Aorta (tissue), 5 donors: ENCODE measurements around the gene VPS18. TPM values are rescaled to one million over a fixed set of nuclear protein-coding genes. Genes with fewer than 3 reads are reported as not detected.

Source experiments
- ATAC-seq: fragments of 200-7000 bp; cut with Tn5 transposase; one replicate; pipeline ENCODE4 v1.9.1; 2022; ENCODE audit warnings: moderate library complexity; ENCODE audit not compliant: low FRiP score
- DNase-seq, 2 donors: peaks; one replicate each; pipeline ENCODE4 v3.0.0-alpha.2; 2020
- H3K27ac ChIP-seq, 2 donors: one replicate each; pipeline ENCODE4 v1.5.1; 2013; ENCODE audit warnings: low read length in 2 of 2, mild to moderate bottlenecking in 2 of 2, moderate library complexity in 2 of 2, control low read depth in 1 of 2, inconsistent platforms in 1 of 2, low read depth in 1 of 2
- H3K27me3 ChIP-seq, 2 donors: one replicate each; pipeline ENCODE4 v1.6.1; 2013; ENCODE audit warnings: control low read depth in 1 of 2, low read length in 1 of 2, mild to moderate bottlenecking in 1 of 2, moderate library complexity in 1 of 2; ENCODE audit not compliant: insufficient read depth in 2 of 2, control insufficient read depth in 1 of 2
- H3K36me3 ChIP-seq, 2 donors: one replicate each; pipeline ENCODE4 v1.6.1; 2013; ENCODE audit warnings: control low read depth in 1 of 2, low read length in 1 of 2, mild to moderate bottlenecking in 1 of 2; ENCODE audit not compliant: insufficient read depth in 2 of 2, control insufficient read depth in 1 of 2
- H3K4me1 ChIP-seq, 2 donors: one replicate each; pipeline ENCODE4 v1.6.1; 2013; ENCODE audit warnings: low read length in 2 of 2, control low read depth in 1 of 2, mild to moderate bottlenecking in 1 of 2, moderate library complexity in 1 of 2; ENCODE audit not compliant: insufficient read depth in 2 of 2, control insufficient read depth in 1 of 2
- H3K4me3 ChIP-seq, 2 donors: one replicate each; pipeline ENCODE4 v1.5.1; 2013; ENCODE audit warnings: low read length in 2 of 2, control low read depth in 1 of 2, mild to moderate bottlenecking in 1 of 2
- H3K9me3 ChIP-seq: one replicate; pipeline ENCODE4 v1.6.1; 2013; ENCODE audit warnings: mild to moderate bottlenecking, low read length; ENCODE audit not compliant: control insufficient read depth
- WGBS, 2 donors: extraction: QIAGEN DNeasy Blood & Tissue Kit; methylation state at CpG; one replicate each; pipeline ENCODE4 v1.1.7; 2013; 5-methylcytosine and 5-hydroxymethylcytosine counted together
- intact Hi-C, 2 donors: fragments of 100-400 bp; cut with DNase I; formaldehyde crosslinking; loops; one replicate each; pipeline versions ENCODE4 v1.14.2 to v1.15.0; 2022
- polyA plus RNA-seq, 2 donors: library from polyadenylated mRNA; stranded (reverse); fragments of 200-250 nt; gene quantifications; one replicate each; pipeline ENCODE4 v1.2.3, GENCODE V29; 2013
- total RNA-seq, 2 donors: library from RNA; stranded (reverse); fragmentation: NEBNext Ultra II Directional; extraction: Animal tissue kit (Norgen Biotek cat#: 25700); gene quantifications; one replicate each; pipeline ENCODE4 v1.2.1, GENCODE V29; 2021
- donor health status: healthy with polysubstance abuse.
- donor health status: Bipolar disorder and iron deficiency.
- donor health status: DM: no; HTN: no; CAD: no.
- donor health status: DM: no; HTN: no; CAD: no.
- donor health status: DM: yes; HTN: yes; CAD: no.

The VPS18 gene
- total and polyA plus RNA-seq, 4 donors: 5.5 to 22.5 (median 14.4) TPM

DNA sequence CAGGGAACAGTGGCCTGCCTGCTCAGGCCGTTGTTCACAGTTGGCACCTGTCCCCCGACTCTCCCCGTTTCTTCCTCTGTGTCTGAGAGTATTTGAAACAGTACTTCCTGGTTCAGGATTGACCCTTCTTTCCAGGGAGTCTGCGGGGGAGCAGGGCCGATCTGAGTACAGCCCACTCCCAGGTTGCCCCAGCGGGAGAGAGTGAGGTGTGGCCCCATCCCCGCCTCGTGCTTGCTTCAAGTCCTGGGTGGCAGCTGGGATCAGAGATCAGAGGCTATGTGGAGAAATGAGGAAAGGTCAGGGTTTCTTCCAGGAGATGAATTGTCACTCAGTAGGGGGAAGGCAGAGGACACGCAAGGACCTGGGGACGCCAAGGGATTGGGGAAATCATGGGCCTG lies 28.4 kb downstream of the VPS18 start:
- DNase-seq (no peak), ATAC-seq (no peak)
- no peak overlapping the region for H3K27ac ChIP-seq
- 78 to 80% methylated on average over 10 of the region's 10 CpGs for WGBS, 2 donors
- H3K4me3 ChIP-seq: no peak overlapping the region
- intact Hi-C loops: no loop called here
- no peaks in the 10 kb centered on the region for H3K4me1 ChIP-seq
- no peaks in the 10 kb centered on the region for H3K27me3 ChIP-seq
- H3K9me3 ChIP-seq: no peaks in the 10 kb centered on the region
- no peaks in the 10 kb centered on the region for H3K36me3 ChIP-seq

DNA sequence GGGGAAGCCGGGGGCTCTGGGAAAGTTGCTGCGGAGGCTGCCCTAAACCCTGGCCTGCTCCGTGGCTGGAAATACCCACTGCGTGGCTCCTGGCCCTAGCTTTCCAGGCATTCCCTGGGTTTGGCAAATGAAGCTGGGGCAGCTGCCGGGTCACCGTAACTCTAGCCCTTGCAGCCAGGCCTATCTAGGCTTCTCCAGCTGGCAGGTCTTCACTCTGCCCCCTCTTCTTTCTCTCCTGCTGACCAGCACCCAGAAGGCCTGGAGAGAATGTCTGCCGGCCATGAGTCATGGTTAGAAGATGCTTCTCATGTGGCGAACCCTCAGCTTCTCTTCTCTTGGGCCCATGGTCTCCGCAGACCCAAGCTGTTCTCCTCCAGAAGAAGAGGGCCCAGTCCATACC lies 29.3 kb downstream of the VPS18 start:
- H3K36me3 ChIP-seq: no peaks in the 10 kb centered on the region
- DNase-seq (no peak), ATAC-seq (no peak)
- 91 to 93% methylated on average over 8 to 9 of the region's 9 CpGs for WGBS, 2 donors
- H3K27ac ChIP-seq: no peak overlapping the region
- no peaks in the 10 kb centered on the region for H3K9me3 ChIP-seq
- H3K4me1 ChIP-seq: no peaks in the 10 kb centered on the region
- no peak overlapping the region for H3K4me3 ChIP-seq
- intact Hi-C loops: no loop called here
- H3K27me3 ChIP-seq: no peaks in the 10 kb centered on the region

DNA sequence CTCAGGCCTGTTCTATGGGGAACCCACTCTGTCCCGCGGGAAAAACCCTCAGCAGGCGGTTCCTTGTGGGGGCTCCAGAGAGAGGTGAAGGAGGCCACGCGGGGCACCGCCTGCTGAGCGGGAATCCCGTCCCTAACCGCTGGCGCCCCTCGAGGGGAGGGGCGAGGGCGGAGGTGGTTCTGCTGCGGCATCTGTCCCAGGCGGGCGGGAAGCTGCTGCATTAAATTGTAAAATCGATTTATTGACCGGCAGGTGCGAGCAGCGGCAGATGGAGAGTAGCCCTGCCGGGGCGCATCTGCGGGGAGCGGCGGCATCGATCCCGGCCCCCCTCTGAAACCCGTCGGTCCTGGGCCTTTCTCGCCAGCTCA lies 31.2 kb downstream of the VPS18 start:
- no peak overlapping the region for H3K4me3 ChIP-seq
- no peaks in the 10 kb centered on the region for H3K9me3 ChIP-seq
- H3K36me3 ChIP-seq: no peaks in the 10 kb centered on the region
- no peak for DNase-seq
- H3K4me1 ChIP-seq: no peaks in the 10 kb centered on the region
- ATAC-seq: no peak
- no peaks in the 10 kb centered on the region for H3K27me3 ChIP-seq
- intact Hi-C loops: no loop called here
- H3K27ac ChIP-seq: no peak overlapping the region
- 65 to 71% methylated on average over 27 to 30 of the region's 30 CpGs for WGBS, 2 donors

GRCh38 chr15:40925863-40926658 lies 31.8 kb downstream of the VPS18 start:
- Histone ChIP-seq H3K4me3 (no peak overlapping the region), H3K9me3 (no peaks in the 10 kb centered on the region), H3K27ac (no peak overlapping the region), H3K27me3 (no peaks in the 10 kb centered on the region), H3K4me1 (no peaks in the 10 kb centered on the region), H3K36me3 (no peaks in the 10 kb centered on the region)
- WGBS, 2 donors: 17 to 18% methylated on average over 59 to 61 of the region's 61 CpGs
- intact Hi-C loops: no loop called here
- ATAC-seq (no peak), DNase-seq (no peak)

DNA sequence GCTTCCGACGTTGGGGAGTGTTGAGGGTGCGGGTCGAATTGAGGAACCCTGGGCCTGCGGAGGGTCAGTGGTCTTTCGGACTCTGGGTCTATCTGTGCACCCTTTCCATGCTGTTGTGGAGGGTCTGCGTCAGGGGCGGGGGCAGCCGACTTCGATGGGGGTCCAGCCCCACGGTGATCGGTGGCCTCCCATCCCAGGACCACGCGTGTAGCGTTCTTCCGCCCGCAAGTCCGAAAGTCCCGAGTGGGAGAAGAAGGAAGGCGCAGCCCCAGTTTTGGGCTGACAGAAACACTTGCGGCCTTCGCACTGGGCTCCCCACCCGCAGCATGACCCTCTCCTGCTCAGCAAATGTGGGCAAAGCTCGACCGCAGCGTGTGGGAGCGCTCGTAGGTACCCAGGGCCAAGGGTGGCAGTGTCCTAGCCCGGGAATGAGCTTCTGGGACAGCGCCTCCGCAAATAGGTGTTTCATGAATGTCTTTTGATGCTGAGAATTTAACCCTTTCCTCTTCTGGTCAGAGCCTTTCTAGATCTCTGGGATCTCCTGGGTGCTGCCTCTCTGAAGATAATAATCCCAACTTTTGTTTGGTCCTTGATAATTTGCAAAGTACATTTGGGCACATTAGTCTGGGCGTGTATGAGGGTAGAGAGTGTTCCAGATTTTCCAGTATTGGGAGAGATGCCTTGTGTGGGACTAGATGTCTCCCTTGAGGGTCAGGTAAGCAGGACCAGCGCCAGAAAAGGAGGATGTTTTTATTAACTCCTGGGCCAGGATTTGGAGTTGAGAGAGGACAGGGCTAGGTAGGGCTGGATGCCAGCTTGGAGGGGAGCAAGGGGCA lies 32.6 kb downstream of the VPS18 start:
- WGBS, 2 donors: 54 to 61% methylated on average over 30 to 33 of the region's 33 CpGs
- Histone ChIP-seq H3K27ac (no peak overlapping the region), H3K4me1 (no peaks in the 10 kb centered on the region), H3K27me3 (no peaks in the 10 kb centered on the region), H3K9me3 (no peaks in the 10 kb centered on the region), H3K36me3 (no peaks in the 10 kb centered on the region), H3K4me3 (no peak overlapping the region)
- DNase-seq: no peak
- ATAC-seq: no peak
- intact Hi-C loops: no loop called here

DNA sequence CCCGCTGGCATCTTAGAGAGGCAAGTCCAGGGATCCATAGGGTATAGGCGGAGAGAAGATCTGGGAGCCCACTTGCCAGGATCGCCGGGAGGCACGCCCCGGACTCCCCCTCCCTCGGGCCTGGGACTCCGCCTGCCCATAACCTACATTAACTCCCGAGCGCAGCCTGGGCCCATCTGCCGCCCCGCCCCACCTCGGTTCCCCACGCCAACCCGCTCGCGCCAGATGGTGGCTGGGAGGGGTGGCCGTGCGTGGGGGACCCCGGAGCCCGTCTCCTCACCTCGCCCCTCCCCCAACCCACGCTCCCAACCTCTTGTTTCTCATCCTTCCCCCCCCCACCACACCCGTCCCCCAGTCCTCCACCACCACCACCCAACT lies 33.2 kb downstream of the VPS18 start:
- WGBS, 2 donors: 21 to 25% methylated on average over 20 to 24 of the region's 24 CpGs

DNA sequence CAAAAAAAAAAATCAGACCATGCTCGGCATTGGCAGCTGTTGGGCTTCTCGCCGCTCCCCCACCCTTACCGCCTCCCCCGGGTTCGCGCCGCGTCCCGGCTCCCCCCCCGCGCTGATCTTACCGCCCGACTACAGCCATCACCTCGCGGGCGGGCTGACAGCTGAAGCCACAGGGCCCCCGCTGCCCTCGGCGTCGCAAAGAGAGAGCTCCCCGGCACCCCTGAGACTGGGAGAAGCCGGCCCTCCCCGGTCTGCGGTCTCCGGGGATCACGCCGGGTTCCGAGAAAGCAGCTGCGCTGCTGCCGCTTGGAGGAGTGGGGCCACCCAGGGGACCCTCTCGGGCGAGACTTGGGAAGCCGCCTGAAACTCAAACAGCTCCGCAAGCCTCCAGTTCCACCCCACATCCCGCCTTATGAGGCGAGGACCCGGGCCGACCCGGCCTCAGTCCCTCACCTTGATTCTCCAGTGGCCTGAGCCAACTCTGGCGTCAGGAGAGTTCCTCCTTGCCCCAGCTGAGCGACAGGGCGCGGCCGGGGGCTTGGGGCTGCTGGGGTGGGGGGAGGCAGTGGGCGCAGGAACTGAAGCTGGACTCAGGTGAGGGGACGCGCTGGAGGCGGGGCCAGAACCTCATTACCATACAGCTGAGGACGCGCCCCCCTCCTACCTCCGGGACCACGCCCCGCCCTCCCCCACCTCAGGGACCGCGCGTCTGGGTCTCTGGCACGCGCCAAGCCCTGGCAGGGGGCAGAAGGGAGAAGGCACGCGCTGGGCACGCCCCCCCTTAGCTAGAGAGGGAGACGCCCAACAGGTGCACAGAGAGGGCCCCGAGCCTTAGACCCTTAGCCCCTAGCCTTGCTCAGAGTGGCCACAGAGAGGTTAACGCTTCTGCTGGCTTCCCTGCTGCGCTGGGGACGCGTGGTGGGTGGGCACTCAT lies 33.9 kb downstream of the VPS18 start:
- no peaks in the 10 kb centered on the region for H3K9me3 ChIP-seq
- no peaks in the 10 kb centered on the region for H3K4me1 ChIP-seq
- DNase-seq: no peak
- no peak for ATAC-seq
- H3K36me3 ChIP-seq: no peaks in the 10 kb centered on the region
- 1% methylated on average over 63 to 68 of the region's 68 CpGs for WGBS, 2 donors
- no peak overlapping the region for H3K27ac ChIP-seq
- intact Hi-C loops: no loop called here
- no peaks in the 10 kb centered on the region for H3K27me3 ChIP-seq
- H3K4me3 ChIP-seq: peak overlapping the region in 1 of 2 donors; percentile 5

More for the DNA sequence above, 33.2 kb downstream of the VPS18 start:
- H3K27me3 ChIP-seq: no peaks in the 10 kb centered on the region
- no peak for DNase-seq
- ATAC-seq: no peak
- H3K27ac ChIP-seq: no peak overlapping the region
- H3K4me1 ChIP-seq: no peaks in the 10 kb centered on the region
- intact Hi-C loops: no loop called here
- no peaks in the 10 kb centered on the region for H3K36me3 ChIP-seq
- H3K9me3 ChIP-seq: no peaks in the 10 kb centered on the region
- H3K4me3 ChIP-seq: no peak overlapping the region

- no peak within 1 kb of the TSS for H3K27ac ChIP-seq
- 0 to 1% methylated on average over 66 to 71 of the region's 71 CpGs for WGBS, 2 donors
- peak within 1 kb of the TSS; percentile 5 to 27 for H3K4me3 ChIP-seq
- no peaks in the 10 kb centered on the region for H3K27me3 ChIP-seq
- no peaks in the 10 kb centered on the region for H3K9me3 ChIP-seq
- no peaks in the 10 kb centered on the region for H3K36me3 ChIP-seq
- ATAC-seq (peak; percentile 64), DNase-seq (peak in 1 of 2 donors; percentile 83)
- H3K4me1 ChIP-seq: no peaks in the 10 kb centered on the region
- intact Hi-C loops: no loop called here
Observed at GRCh38 chr15:40928821-40929659, 34.8 kb downstream of the VPS18 start, which contains the start of gene DLL4. TSS of gene DLL4 (plus strand) at chr15:40929340. CDS start at chr15:40929669, 329 bp downstream.
